IMR-90 (cell line): Measurements from ENCODE around the gene COX8C. TPM values are rescaled to one million over a fixed set of nuclear protein-coding genes. Genes with fewer than 3 reads are reported as not detected.

ENCODE experiments used
- ATAC-seq: fragments of 200-7000 bp; cut with Tn5 transposase; 2 replicates; pipeline ENCODE4 v1.9.1; 2020; ENCODE audit warnings: low read depth, mild to moderate bottlenecking, moderate library complexity
- BruUV-seq: library from RNA; stranded (reverse); fragments of 400-500 nt; replicated peaks from 2 replicates; lab custom pipeline; 2021; lab: Mats Ljungman, UMichigan
- CTCF ChIA-PET: fragments of 300-600 bp; formaldehyde crosslinking; extraction: SDS; loops from one replicate; lab custom pipeline; 2021; ENCODE audit warnings: antibody characterized with exemption; lab: Yijun Ruan, JAX
- POLR2A ChIA-PET: fragments of 300-600 bp; sonication (Branson Sonifier 250); formaldehyde crosslinking; loops from one replicate; lab custom pipeline; 2022; ENCODE audit warnings: antibody characterized with exemption; ENCODE audit not compliant: unreplicated experiment; lab: Charles Lee
- DNase-seq: peaks from one replicate; pipeline ENCODE4 v3.0.0; 2013
- H2AFZ ChIP-seq: replicated peaks from 2 replicates; pipeline ENCODE3; 2013; ENCODE audit warnings: low read length, mild to moderate bottlenecking; ENCODE audit not compliant: poor library complexity
- H2AK5ac ChIP-seq: 2 replicates; pipeline ENCODE4 v1.6.1; 2013; ENCODE audit warnings: low read depth, low read length, inconsistent platforms
- H2AK9ac ChIP-seq: replicated peaks from 2 replicates; pipeline ENCODE3; 2013; ENCODE audit warnings: mild to moderate bottlenecking, low read depth, low read length, moderate library complexity; ENCODE audit not compliant: poor library complexity
- H2BK120ac ChIP-seq: 2 replicates; pipeline ENCODE4 v1.6.1; 2013; ENCODE audit warnings: low read depth, low read length, inconsistent platforms
- H2BK15ac ChIP-seq: 3 replicates; pipeline ENCODE4 v1.6.1; 2013; ENCODE audit warnings: low read depth, low read length, inconsistent platforms
- H2BK20ac ChIP-seq: 2 replicates; pipeline ENCODE4 v1.6.1; 2013; ENCODE audit warnings: low read depth, mild to moderate bottlenecking, inconsistent platforms, low read length, moderate library complexity
- H2BK5ac ChIP-seq: 2 replicates; pipeline ENCODE4 v1.6.1; 2013; ENCODE audit warnings: mild to moderate bottlenecking, low read depth, low read length, inconsistent platforms; ENCODE audit not compliant: poor library complexity, severe bottlenecking
- H3K14ac ChIP-seq: replicated peaks from 2 replicates; pipeline ENCODE4 v1.6.1; 2013; ENCODE audit warnings: low read depth, low read length, inconsistent platforms
- H3K18ac ChIP-seq: 2 replicates; pipeline ENCODE4 v1.6.1; 2013; ENCODE audit warnings: low read depth, low read length, control low read depth
- H3K23ac ChIP-seq: 2 replicates; pipeline ENCODE4 v1.6.1; 2013; ENCODE audit warnings: low read depth, low read length, inconsistent platforms
- H3K27ac ChIP-seq: 2 replicates; pipeline ENCODE4 v1.5.1; 2013; ENCODE audit warnings: mild to moderate bottlenecking, control low read depth, low read length; ENCODE audit not compliant: insufficient read depth
- H3K27me3 ChIP-seq: 2 replicates; pipeline ENCODE4 v1.6.1; 2013; ENCODE audit warnings: low read length; ENCODE audit not compliant: control insufficient read depth, insufficient read depth
- H3K36me3 ChIP-seq: 2 replicates; pipeline ENCODE4 v1.6.1; 2013; ENCODE audit warnings: low read length, mixed read lengths; ENCODE audit not compliant: control insufficient read depth, insufficient read depth
- H3K4ac ChIP-seq: 2 replicates; pipeline ENCODE4 v1.6.1; 2013; ENCODE audit warnings: low read depth, low read length, inconsistent platforms
- H3K4me1 ChIP-seq: 2 replicates; pipeline ENCODE4 v1.6.1; 2013; ENCODE audit warnings: low read length, mixed read lengths; ENCODE audit not compliant: control insufficient read depth, insufficient read depth
- H3K4me2 ChIP-seq: 2 replicates; pipeline ENCODE4 v1.6.1; 2013; ENCODE audit warnings: low read depth, mild to moderate bottlenecking, control low read depth, low read length, moderate library complexity
- H3K4me3 ChIP-seq: 2 replicates; pipeline ENCODE4 v1.5.1; 2013; ENCODE audit warnings: low read depth, mild to moderate bottlenecking, control low read depth, low read length, moderate library complexity; ENCODE audit not compliant: insufficient read depth
- H3K56ac ChIP-seq: 2 replicates; pipeline ENCODE4 v1.6.1; 2013; ENCODE audit warnings: low read length, inconsistent platforms; ENCODE audit not compliant: insufficient read depth; ENCODE audit errors: extremely low read depth
- H3K79me1 ChIP-seq, 2 experiments: 2 replicates each; pipeline ENCODE4 v1.6.1; 2013; ENCODE audit warnings: low read length in 2 of 2, inconsistent platforms in 1 of 2, low read depth in 1 of 2
- H3K9ac ChIP-seq: 2 replicates; pipeline ENCODE4 v1.6.1; 2013; ENCODE audit warnings: low read depth, low read length, control low read depth
- H3K9me1 ChIP-seq: 2 replicates; pipeline ENCODE4 v1.6.1; 2013; ENCODE audit warnings: low read length, inconsistent platforms; ENCODE audit not compliant: insufficient read depth
- H3K9me3 ChIP-seq: 2 replicates; pipeline ENCODE4 v1.6.1; 2013; ENCODE audit warnings: low read length; ENCODE audit not compliant: control insufficient read depth, insufficient read depth
- H4K20me1 ChIP-seq: 2 replicates; pipeline ENCODE4 v1.6.1; 2013; ENCODE audit warnings: low read length, inconsistent platforms; ENCODE audit not compliant: insufficient read depth
- H4K5ac ChIP-seq: 2 replicates; pipeline ENCODE4 v1.6.1; 2013; ENCODE audit warnings: mild to moderate bottlenecking, low read depth, low read length, control low read depth
- H4K8ac ChIP-seq, 2 experiments: 2 replicates each; pipeline ENCODE4 v1.6.1; 2013; ENCODE audit warnings: low read depth in 2 of 2, low read length in 2 of 2, control low read depth in 1 of 2, inconsistent platforms in 1 of 2
- H4K91ac ChIP-seq: 2 replicates; pipeline ENCODE4 v1.6.1; 2013; ENCODE audit warnings: low read depth, low read length, inconsistent platforms; ENCODE audit not compliant: insufficient read depth
- BHLHE40 ChIP-seq: fragments of 150-350 bp; IDR thresholded peaks from 2 replicates; pipeline ENCODE4 v1.6.1; 2016; ENCODE audit warnings: mild to moderate bottlenecking, low read depth, low read length
- CEBPB ChIP-seq: IDR thresholded peaks from 2 replicates; pipeline ENCODE4 v1.6.1; 2012; ENCODE audit warnings: low read depth, low read length, improper control_type of control experiment
- CHD1 ChIP-seq: IDR thresholded peaks from 2 replicates; pipeline ENCODE4 v1.6.1; 2012; ENCODE audit warnings: low read depth, low read length, improper control_type of control experiment
- FOS ChIP-seq: fragments of 150-350 bp; IDR thresholded peaks from 2 replicates; pipeline ENCODE4 v1.6.1; 2016; ENCODE audit warnings: low read depth, low read length
- MAFK ChIP-seq: IDR thresholded peaks from 2 replicates; pipeline ENCODE4 v1.6.1; 2012; ENCODE audit warnings: low read depth, low read length, improper control_type of control experiment
- MAZ ChIP-seq: IDR thresholded peaks from 2 replicates; pipeline ENCODE4 v1.6.1; 2012; ENCODE audit warnings: low read depth, mild to moderate bottlenecking, low read length, improper control_type of control experiment, moderate library complexity, borderline replicate concordance
- MXI1 ChIP-seq: IDR thresholded peaks from 2 replicates; pipeline ENCODE4 v1.6.1; 2012; ENCODE audit warnings: low read depth, mild to moderate bottlenecking, low read length, moderate library complexity, borderline replicate concordance
- NFE2L2 ChIP-seq: fragments of 150-350 bp; IDR thresholded peaks from 2 replicates; pipeline ENCODE4 v1.6.1; 2016; ENCODE audit warnings: low read depth, mild to moderate bottlenecking, low read length
- POLR2A ChIP-seq: IDR thresholded peaks from 2 replicates; pipeline ENCODE4 v1.6.1; 2012; ENCODE audit warnings: mild to moderate bottlenecking, low read depth, low read length
- RAD21 ChIP-seq: IDR thresholded peaks from 2 replicates; pipeline ENCODE4 v1.6.1; 2012; ENCODE audit warnings: low read length, improper control_type of control experiment
- RCOR1 ChIP-seq: IDR thresholded peaks from 2 replicates; pipeline ENCODE4 v1.6.1; 2012; ENCODE audit warnings: mild to moderate bottlenecking, low read length, improper control_type of control experiment; ENCODE audit not compliant: insufficient replicate concordance
- RFX5 ChIP-seq: IDR thresholded peaks from 2 replicates; pipeline ENCODE4 v1.8.0; 2012; ENCODE audit warnings: low read depth, mild to moderate bottlenecking, low read length, moderate library complexity
- SMC3 ChIP-seq: fragments of 150-350 bp; IDR thresholded peaks from 2 replicates; pipeline ENCODE4 v1.6.1; 2016; ENCODE audit warnings: low read depth, mild to moderate bottlenecking, antibody characterized with exemption, low read length, moderate library complexity
- WGBS, 2 experiments: methylation state at CpG; one replicate each; pipeline versions ENCODE4 v1.1.5 to v1.1.7; 2013; ENCODE audit warnings: missing lambda C conversion rate in 2 of 2; ENCODE audit not compliant: insufficient read length in 1 of 2; ENCODE audit errors: extremely low coverage in 2 of 2; 5-methylcytosine and 5-hydroxymethylcytosine counted together
- dilution Hi-C: fragments of 300-500 bp; cut with HindIII; formaldehyde crosslinking; loops from one replicate; pipeline ENCODE4 v1.14.3; 2018; ENCODE audit warnings: low sequenced_read_pairs; ENCODE audit not compliant: unreplicated experiment
- in situ Hi-C: fragments of 300-500 bp; cut with MboI; formaldehyde crosslinking; loops from 3 replicates; pipeline ENCODE4 v1.14.3; 2019; ENCODE audit warnings: low sequenced_read_pairs, inconsistent platforms, mixed read lengths
- intact Hi-C: fragments of 100-400 bp; cut with micrococcal nuclease; formaldehyde crosslinking; loops from 2 replicates; pipeline ENCODE4 v1.10.0; 2022
- polyA plus RNA-seq, 3 experiments: library from polyadenylated mRNA; depleted of rRNA; stranded (reverse); fragments of >200 nt; gene quantifications; 2 replicates each; pipeline ENCODE4 v1.2.3, GENCODE V29; 2012; ENCODE audit warnings: low replicate concordance in 1 of 3
- total RNA-seq: library from RNA; depleted of rRNA; stranded (reverse); fragments of >200 nt; gene quantifications from 2 replicates; pipeline ENCODE4 v1.2.3, GENCODE V29; 2012
- TF ChIP-seq, protein P1 (sequence below): conservative IDR thresholded peaks from 2 replicates; pipeline ENCODE4 v1.5.1; 2012; ENCODE audit warnings: mild to moderate bottlenecking, low read depth, low read length, improper control_type of control experiment
- TF ChIP-seq, protein P2 (sequence below): fragments of 150-350 bp; IDR thresholded peaks from 2 replicates; pipeline ENCODE4 v1.6.1; 2017; ENCODE audit warnings: mild to moderate bottlenecking, antibody characterized with exemption, low read length, low read depth
- TF ChIP-seq, protein P3 (sequence below): fragments of 150-350 bp; IDR thresholded peaks from 2 replicates; pipeline ENCODE4 v1.6.1; 2016; ENCODE audit warnings: low read depth, mild to moderate bottlenecking, low read length, moderate library complexity, borderline replicate concordance

COX8C gene
- total and polyA plus RNA-seq, 2 of the 4 experiments (the other 2 are of a cell fraction), result not detected

DNA sequence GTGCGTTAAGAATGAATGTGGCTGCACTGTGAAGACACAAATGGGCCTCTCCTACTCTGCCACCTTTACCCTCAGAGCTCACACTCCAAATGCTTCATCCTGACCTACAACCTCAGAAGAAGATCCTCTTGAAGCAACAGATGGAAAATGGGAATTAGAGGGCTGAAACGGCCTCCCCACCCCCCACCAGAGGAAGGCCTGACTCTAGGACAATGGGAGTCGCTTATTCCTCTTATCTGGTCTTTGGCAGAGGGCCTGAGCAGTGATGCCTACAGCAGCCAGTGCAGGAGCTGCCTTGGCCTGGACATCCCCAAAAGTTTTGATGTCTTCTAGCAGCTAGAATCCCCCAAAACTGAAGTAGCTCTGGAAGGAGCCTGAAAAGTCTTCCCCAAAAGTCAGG is 43.3 kb upstream of the COX8C start:
- intact Hi-C loops, result no loop called here
- Histone ChIP-seq H2AFZ (no peak overlapping the region), H2BK20ac (no peak overlapping the region), H3K79me1 (peaks cover 34 to 75% of the 10 kb centered on the region in 2 experiments), H3K9me1 (peaks cover 17% of the 10 kb centered on the region), H2BK5ac (no peak overlapping the region), H4K91ac (no peak overlapping the region), H3K14ac (no peak overlapping the region), H3K9ac (no peak overlapping the region), H3K4me3 (no peak overlapping the region), H4K20me1 (peaks cover 40% of the 10 kb centered on the region), H2BK120ac (no peak overlapping the region), H3K27me3 (no peaks in the 10 kb centered on the region), H3K4ac (no peak overlapping the region), H3K4me2 (no peak overlapping the region), H3K4me1 (peaks cover 17% of the 10 kb centered on the region), H3K9me3 (no peaks in the 10 kb centered on the region), H3K56ac (no peak overlapping the region), H3K23ac (0 out of 2 replicates have a peak overlapping the region, but pooled peaks have one; percentile 14), H3K36me3 (0 out of 2 replicates have a peak, but pooled peaks cover 1% of the 10 kb centered on the region), H2AK9ac (peak overlapping the region; percentile 22), H3K18ac (no peak overlapping the region), H2BK15ac (no peak overlapping the region), H4K5ac (no peak overlapping the region; the same call in 1 of the 2 replicates), H4K8ac (no peak overlapping the region), H2AK5ac (0 out of 2 replicates have a peak overlapping the region, but pooled peaks have one; percentile 17), H3K27ac (no peak overlapping the region)
- POLR2A ChIA-PET, result no interaction called here
- no peak for ATAC-seq
- dilution Hi-C loops, result no loop called here
- no TSS peak for BruUV-seq
- WGBS, 2 experiments, result no CpG with 5 or more reads among the region's 3 CpGs
- CTCF ChIA-PET, result no interaction called here
- TF ChIP-seq RCOR1 (no peak), MAFK (no peak), POLR2A (no peak), MXI1 (no peak), NFE2L2 (no peak), BHLHE40 (no peak), CHD1 (no peak), FOS (no peak), RFX5 (no peak), MAZ (no peak), SMC3 (no peak), CEBPB (no peak), RAD21 (no peak)
- TF ChIP-seq, protein P1, sequence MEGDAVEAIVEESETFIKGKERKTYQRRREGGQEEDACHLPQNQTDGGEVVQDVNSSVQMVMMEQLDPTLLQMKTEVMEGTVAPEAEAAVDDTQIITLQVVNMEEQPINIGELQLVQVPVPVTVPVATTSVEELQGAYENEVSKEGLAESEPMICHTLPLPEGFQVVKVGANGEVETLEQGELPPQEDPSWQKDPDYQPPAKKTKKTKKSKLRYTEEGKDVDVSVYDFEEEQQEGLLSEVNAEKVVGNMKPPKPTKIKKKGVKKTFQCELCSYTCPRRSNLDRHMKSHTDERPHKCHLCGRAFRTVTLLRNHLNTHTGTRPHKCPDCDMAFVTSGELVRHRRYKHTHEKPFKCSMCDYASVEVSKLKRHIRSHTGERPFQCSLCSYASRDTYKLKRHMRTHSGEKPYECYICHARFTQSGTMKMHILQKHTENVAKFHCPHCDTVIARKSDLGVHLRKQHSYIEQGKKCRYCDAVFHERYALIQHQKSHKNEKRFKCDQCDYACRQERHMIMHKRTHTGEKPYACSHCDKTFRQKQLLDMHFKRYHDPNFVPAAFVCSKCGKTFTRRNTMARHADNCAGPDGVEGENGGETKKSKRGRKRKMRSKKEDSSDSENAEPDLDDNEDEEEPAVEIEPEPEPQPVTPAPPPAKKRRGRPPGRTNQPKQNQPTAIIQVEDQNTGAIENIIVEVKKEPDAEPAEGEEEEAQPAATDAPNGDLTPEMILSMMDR, result no peak
- TF ChIP-seq, protein P2, sequence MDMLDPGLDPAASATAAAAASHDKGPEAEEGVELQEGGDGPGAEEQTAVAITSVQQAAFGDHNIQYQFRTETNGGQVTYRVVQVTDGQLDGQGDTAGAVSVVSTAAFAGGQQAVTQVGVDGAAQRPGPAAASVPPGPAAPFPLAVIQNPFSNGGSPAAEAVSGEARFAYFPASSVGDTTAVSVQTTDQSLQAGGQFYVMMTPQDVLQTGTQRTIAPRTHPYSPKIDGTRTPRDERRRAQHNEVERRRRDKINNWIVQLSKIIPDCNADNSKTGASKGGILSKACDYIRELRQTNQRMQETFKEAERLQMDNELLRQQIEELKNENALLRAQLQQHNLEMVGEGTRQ, result no peak
- TF ChIP-seq, protein P3, sequence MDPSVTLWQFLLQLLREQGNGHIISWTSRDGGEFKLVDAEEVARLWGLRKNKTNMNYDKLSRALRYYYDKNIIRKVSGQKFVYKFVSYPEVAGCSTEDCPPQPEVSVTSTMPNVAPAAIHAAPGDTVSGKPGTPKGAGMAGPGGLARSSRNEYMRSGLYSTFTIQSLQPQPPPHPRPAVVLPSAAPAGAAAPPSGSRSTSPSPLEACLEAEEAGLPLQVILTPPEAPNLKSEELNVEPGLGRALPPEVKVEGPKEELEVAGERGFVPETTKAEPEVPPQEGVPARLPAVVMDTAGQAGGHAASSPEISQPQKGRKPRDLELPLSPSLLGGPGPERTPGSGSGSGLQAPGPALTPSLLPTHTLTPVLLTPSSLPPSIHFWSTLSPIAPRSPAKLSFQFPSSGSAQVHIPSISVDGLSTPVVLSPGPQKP, result no peak
- DNase-seq, result no peak
- in situ Hi-C loops, result loop anchor here (25.0 kb wide), 1 partner anchor 1791 kb away; the partner anchor contains the start of gene PPP4R3A
